PC-3 (cell line): ENCODE measurements around the gene ABHD14A. TPM values are rescaled to one million over a fixed set of nuclear protein-coding genes. Genes with fewer than 3 reads are reported as not detected.

Experiments
- ATAC-seq: fragments of 200-7000 bp; cut with Tn5 transposase; 2 replicates; pipeline ENCODE4 v1.9.1; 2020; ENCODE audit warnings: mild to moderate bottlenecking, moderate library complexity
- BruUV-seq: library from RNA; stranded (reverse); fragments of 400-500 nt; replicated peaks from 2 replicates; lab custom pipeline; 2021; lab: Mats Ljungman, UMichigan
- CTCF ChIA-PET: fragments of 300-600 bp; sonication (Branson Sonifier 250); formaldehyde crosslinking; loops from one replicate; lab custom pipeline; 2022; ENCODE audit warnings: antibody characterized with exemption; lab: Charles Lee
- POLR2A ChIA-PET: fragments of 300-600 bp; sonication (Branson Sonifier 250); formaldehyde crosslinking; loops from one replicate; lab custom pipeline; 2022; ENCODE audit warnings: antibody characterized with exemption; ENCODE audit not compliant: unreplicated experiment; lab: Charles Lee
- DNase-seq: peaks from one replicate; pipeline ENCODE4 v3.0.0-alpha.2; 2015
- H2AFZ ChIP-seq: fragments of 300-600 bp; sonication (generic); 2 replicates; pipeline ENCODE4 v1.6.0; 2016; ENCODE audit warnings: antibody characterized with exemption, low read length
- H3F3A ChIP-seq: fragments of 300-600 bp; sonication (generic); one replicate; pipeline ENCODE4 v1.6.0; 2017; ENCODE audit warnings: antibody characterized with exemption, low read length, control low read depth, mild to moderate bottlenecking; ENCODE audit not compliant: unreplicated experiment
- H3K27ac ChIP-seq: fragments of 300-600 bp; sonication (generic); 2 replicates; pipeline ENCODE4 v1.5.1; 2016; ENCODE audit warnings: mild to moderate bottlenecking, low read length
- H3K27me3 ChIP-seq: fragments of 300-600 bp; sonication (generic); 2 replicates; pipeline ENCODE4 v1.6.1; 2016; ENCODE audit warnings: low read length, mixed read lengths
- H3K36me3 ChIP-seq: fragments of 300-600 bp; sonication (generic); 2 replicates; pipeline ENCODE4 v1.6.1; 2016; ENCODE audit warnings: low read depth, mixed run types, low read length, mixed read lengths
- H3K4me1 ChIP-seq: fragments of 300-600 bp; sonication (generic); 2 replicates; pipeline ENCODE4 v1.5.1; 2016; ENCODE audit warnings: low read length; ENCODE audit not compliant: insufficient read depth
- H3K4me2 ChIP-seq: fragments of 300-600 bp; sonication (generic); 2 replicates; pipeline ENCODE4 v1.6.0; 2016; ENCODE audit warnings: low read length
- H3K4me3 ChIP-seq: fragments of 300-600 bp; sonication (generic); 2 replicates; pipeline ENCODE4 v1.5.1; 2016; ENCODE audit warnings: mild to moderate bottlenecking, low read length, mixed read lengths
- H3K79me2 ChIP-seq: fragments of 300-600 bp; sonication (generic); 2 replicates; pipeline ENCODE4 v1.6.1; 2017; ENCODE audit warnings: low read length, mixed read lengths
- H3K9ac ChIP-seq: fragments of 300-600 bp; sonication (generic); 2 replicates; pipeline ENCODE4 v1.6.0; 2016; ENCODE audit warnings: mild to moderate bottlenecking, low read length
- H3K9me2 ChIP-seq: fragments of 300-600 bp; sonication (generic); replicated peaks from 2 replicates; pipeline ENCODE4 v1.6.1; 2016; ENCODE audit warnings: mixed run types, low read length, mixed read lengths
- H3K9me3 ChIP-seq: fragments of 300-600 bp; sonication (generic); 2 replicates; pipeline ENCODE4 v1.6.1; 2016; ENCODE audit warnings: low read length, mixed read lengths
- H4K20me1 ChIP-seq: fragments of 300-600 bp; sonication (generic); 2 replicates; pipeline ENCODE4 v1.6.1; 2016; ENCODE audit warnings: low read length, mixed read lengths
- EZH2 ChIP-seq: fragments of 300-600 bp; sonication (generic); IDR thresholded peaks from one replicate; pipeline ENCODE4 v1.6.1; 2017; ENCODE audit warnings: antibody characterized with exemption, mild to moderate bottlenecking, low read length; ENCODE audit not compliant: unreplicated experiment
- EZH2phosphoT487 ChIP-seq: fragments of 300-600 bp; sonication (generic); IDR thresholded peaks from 2 replicates; pipeline ENCODE4 v1.6.1; 2018; ENCODE audit warnings: mild to moderate bottlenecking, antibody characterized with exemption, low read length, borderline replicate concordance
- intact Hi-C: fragments of 100-400 bp; cut with micrococcal nuclease; formaldehyde crosslinking; loops from 2 replicates; pipeline ENCODE4 v1.9.0; 2023
- total RNA-seq: library from RNA; depleted of rRNA; stranded (reverse); fragments of >200 nt; gene quantifications from 2 replicates; pipeline ENCODE4 v1.2.3, GENCODE V29; 2014
- TF ChIP-seq, protein P1 (sequence below): fragments of 300-600 bp; sonication (generic); conservative IDR thresholded peaks from 2 replicates; pipeline ENCODE4 v1.5.1; 2017; ENCODE audit warnings: antibody characterized with exemption, low read depth, mild to moderate bottlenecking, low read length

Gene ABHD14A
- total RNA-seq, 1 experiment from 2014 or later = 23.4 TPM

DNA sequence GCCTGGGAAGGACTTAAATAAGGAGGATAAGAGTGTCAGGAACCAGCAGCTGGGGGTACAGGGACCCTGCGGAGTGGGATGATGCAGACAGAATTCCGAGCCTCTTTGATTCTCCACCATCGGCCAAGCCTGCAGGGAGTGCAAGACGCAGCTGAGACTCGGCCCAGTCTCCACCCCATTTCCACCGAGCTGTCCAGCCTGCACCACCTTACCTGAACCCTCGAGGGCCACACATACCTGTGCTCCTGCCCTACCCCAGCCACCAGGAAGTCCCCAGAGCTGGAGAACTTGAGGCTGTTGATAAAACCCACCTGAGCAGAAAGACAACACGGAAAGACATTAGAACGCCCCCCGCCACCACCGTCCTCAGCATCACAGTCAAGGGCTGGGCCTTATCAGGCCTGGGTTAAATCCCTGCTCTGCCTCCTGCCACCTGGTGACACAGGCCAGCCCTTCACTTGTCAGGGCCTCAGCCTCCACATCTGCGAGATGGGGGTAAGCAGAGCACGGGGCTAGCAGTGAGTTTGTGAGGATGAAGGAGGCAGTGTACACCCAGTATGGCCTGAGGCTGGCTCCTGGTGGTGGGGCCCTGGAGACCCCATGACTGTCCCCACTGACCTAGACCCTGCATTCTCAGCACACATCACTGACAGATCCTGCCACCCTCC lies 41.3 kb upstream of the ABHD14A start:
- peaks cover 3% of the 10 kb centered on the region; the same call in 1 of the 2 replicates for H4K20me1 ChIP-seq
- CTCF ChIA-PET = no interaction called here
- H3K4me3 ChIP-seq = no peak overlapping the region
- H3K79me2 ChIP-seq = peaks cover 9% of the 10 kb centered on the region
- H3K36me3 ChIP-seq = peaks cover 51% of the 10 kb centered on the region
- no peak overlapping the region for H3K4me2 ChIP-seq
- no peak for DNase-seq
- intact Hi-C loops = no loop called here
- ATAC-seq = no peak
- H3F3A ChIP-seq = no peaks in the 10 kb centered on the region
- BruUV-seq = no TSS peak
- H3K9me2 ChIP-seq = no peaks in the 10 kb centered on the region
- H3K4me1 ChIP-seq = no peaks in the 10 kb centered on the region
- H3K27ac ChIP-seq = no peak overlapping the region
- no peak overlapping the region for H3K9ac ChIP-seq
- POLR2A ChIA-PET = no interaction called here
- no peak for TF ChIP-seq EZH2
- TF ChIP-seq, protein P1, sequence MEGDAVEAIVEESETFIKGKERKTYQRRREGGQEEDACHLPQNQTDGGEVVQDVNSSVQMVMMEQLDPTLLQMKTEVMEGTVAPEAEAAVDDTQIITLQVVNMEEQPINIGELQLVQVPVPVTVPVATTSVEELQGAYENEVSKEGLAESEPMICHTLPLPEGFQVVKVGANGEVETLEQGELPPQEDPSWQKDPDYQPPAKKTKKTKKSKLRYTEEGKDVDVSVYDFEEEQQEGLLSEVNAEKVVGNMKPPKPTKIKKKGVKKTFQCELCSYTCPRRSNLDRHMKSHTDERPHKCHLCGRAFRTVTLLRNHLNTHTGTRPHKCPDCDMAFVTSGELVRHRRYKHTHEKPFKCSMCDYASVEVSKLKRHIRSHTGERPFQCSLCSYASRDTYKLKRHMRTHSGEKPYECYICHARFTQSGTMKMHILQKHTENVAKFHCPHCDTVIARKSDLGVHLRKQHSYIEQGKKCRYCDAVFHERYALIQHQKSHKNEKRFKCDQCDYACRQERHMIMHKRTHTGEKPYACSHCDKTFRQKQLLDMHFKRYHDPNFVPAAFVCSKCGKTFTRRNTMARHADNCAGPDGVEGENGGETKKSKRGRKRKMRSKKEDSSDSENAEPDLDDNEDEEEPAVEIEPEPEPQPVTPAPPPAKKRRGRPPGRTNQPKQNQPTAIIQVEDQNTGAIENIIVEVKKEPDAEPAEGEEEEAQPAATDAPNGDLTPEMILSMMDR = no peak
- TF ChIP-seq EZH2phosphoT487 = no peak
- no peak overlapping the region for H2AFZ ChIP-seq
- H3K27me3 ChIP-seq = no peaks in the 10 kb centered on the region
- H3K9me3 ChIP-seq = no peaks in the 10 kb centered on the region

DNA sequence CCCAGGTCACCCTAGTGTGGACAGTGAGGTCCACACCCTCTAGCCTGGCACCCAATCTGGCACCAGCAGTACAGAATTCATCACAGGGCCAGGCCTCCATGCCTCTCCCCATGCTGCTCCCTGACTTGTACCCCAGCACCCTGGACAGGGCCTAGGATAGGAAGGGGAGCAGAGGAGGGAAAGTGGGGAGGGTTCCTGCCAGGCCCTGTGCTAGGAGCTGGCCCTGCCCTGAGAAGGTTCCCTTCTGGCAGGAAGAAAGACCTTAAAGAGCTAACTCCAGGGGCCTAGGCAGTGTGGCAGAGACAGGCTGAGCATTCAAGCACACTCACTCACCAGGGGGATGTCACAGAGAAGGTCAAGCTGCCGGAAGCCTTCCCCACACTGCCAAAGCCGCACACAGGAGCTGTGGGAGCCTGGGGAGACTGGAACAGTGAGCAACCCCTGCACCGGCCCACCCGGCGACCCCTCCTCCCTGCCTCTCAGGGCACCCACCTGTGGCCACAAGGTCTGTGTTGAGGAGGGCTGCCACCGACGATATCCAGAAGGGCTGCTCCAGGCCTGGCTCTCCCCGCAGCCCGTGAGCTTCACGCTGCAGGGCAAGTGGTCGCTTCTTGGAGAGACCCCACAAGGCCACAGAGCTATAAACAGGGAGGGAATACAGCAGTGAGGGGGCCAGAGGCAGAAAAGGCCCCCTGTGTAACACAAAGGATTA lies 40.6 kb upstream of the ABHD14A start:
- intact Hi-C loops = no loop called here
- Histone ChIP-seq H3K4me1 (peaks cover 5% of the 10 kb centered on the region), H3K36me3 (peaks cover 58% of the 10 kb centered on the region), H3K4me2 (no peak overlapping the region), H3K4me3 (no peak overlapping the region), H3K9me3 (no peaks in the 10 kb centered on the region), H3K27me3 (no peaks in the 10 kb centered on the region), H2AFZ (no peak overlapping the region), H3K27ac (no peak overlapping the region), H3K9me2 (no peaks in the 10 kb centered on the region), H3K79me2 (peaks cover 16% of the 10 kb centered on the region), H4K20me1 (peaks cover 10% of the 10 kb centered on the region), H3K9ac (no peak overlapping the region), H3F3A (no peaks in the 10 kb centered on the region)
- TF ChIP-seq, protein P1 = no peak
- no peak for TF ChIP-seq EZH2phosphoT487
- no peak for TF ChIP-seq EZH2
- DNase-seq = no peak
- ChIA-PET POLR2A (no interaction called here), CTCF (no interaction called here)
- BruUV-seq = no TSS peak
- no peak for ATAC-seq
